ENCODE results near the gene ERCC6L2.

ERCC6L2 gene

DNA sequence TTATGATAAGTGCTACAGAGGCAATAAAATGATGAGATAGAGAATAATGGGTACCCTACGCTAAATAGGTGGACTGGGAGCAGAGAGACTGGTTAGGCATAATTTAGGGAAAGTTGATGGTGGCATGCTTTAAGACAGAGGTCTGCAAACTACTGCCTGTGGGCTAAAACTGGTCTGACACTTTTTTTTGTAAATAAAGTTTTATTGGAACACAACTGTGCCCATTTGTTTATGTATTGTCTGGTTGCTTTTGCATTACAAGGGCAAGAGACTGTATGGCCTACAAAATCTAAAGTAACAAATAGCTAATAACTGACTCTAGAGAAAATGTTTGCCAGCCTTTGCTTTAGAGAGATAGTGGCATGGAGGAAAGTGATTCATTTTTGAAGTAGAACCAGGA, 2.5 kb downstream of the ERCC6L2 start:
- no peak for TF ChIP-seq RARB (CRISPR knock-in tag; IDR thresholded peaks at IDR 0.05)
- TF ChIP-seq, protein P1, sequence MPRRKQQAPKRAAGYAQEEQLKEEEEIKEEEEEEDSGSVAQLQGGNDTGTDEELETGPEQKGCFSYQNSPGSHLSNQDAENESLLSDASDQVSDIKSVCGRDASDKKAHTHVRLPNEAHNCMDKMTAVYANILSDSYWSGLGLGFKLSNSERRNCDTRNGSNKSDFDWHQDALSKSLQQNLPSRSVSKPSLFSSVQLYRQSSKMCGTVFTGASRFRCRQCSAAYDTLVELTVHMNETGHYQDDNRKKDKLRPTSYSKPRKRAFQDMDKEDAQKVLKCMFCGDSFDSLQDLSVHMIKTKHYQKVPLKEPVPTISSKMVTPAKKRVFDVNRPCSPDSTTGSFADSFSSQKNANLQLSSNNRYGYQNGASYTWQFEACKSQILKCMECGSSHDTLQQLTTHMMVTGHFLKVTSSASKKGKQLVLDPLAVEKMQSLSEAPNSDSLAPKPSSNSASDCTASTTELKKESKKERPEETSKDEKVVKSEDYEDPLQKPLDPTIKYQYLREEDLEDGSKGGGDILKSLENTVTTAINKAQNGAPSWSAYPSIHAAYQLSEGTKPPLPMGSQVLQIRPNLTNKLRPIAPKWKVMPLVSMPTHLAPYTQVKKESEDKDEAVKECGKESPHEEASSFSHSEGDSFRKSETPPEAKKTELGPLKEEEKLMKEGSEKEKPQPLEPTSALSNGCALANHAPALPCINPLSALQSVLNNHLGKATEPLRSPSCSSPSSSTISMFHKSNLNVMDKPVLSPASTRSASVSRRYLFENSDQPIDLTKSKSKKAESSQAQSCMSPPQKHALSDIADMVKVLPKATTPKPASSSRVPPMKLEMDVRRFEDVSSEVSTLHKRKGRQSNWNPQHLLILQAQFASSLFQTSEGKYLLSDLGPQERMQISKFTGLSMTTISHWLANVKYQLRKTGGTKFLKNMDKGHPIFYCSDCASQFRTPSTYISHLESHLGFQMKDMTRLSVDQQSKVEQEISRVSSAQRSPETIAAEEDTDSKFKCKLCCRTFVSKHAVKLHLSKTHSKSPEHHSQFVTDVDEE (CRISPR knock-in tag; IDR thresholded peaks at IDR 0.05): no peak
- no peak for TF ChIP-seq ZNF70 (CRISPR knock-in tag; IDR thresholded peaks at IDR 0.05)
- no peak for TF ChIP-seq TOX (CRISPR knock-in tag; IDR thresholded peaks at IDR 0.05; ENCODE audit: borderline replicate concordance)
- no peak for TF ChIP-seq GLIS3 (CRISPR knock-in tag; IDR thresholded peaks at IDR 0.05)
- TF ChIP-seq POU6F1 (CRISPR knock-in tag; IDR thresholded peaks at IDR 0.05; ENCODE audit: borderline replicate concordance, low read depth): no peak
- no peak for ATAC-seq

DNA sequence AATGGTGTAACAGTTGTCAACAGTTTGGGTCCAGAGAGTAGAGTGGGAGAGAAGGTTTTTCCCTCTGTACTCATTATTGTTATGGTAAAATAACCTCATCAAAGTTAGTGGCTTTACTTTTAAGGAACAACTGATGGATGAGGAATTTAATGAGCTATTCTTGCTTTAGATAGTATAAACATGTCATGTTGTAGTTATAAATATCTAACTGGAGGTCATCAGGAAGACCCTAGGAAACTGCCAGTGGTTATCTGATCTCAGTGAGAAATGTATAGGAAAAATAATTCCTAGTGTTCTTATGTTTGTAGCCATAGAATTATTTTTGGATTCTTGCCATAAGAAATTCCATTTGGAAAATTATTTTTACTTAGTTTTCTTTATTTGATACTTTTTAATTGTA, 4.1 kb downstream of the ERCC6L2 start:
- no peak for ATAC-seq
- TF ChIP-seq CSDC2 (CRISPR knock-in tag; IDR thresholded peaks at IDR 0.05) (no peak), ZNF70 (CRISPR knock-in tag; IDR thresholded peaks at IDR 0.05) (no peak), ARNTL (CRISPR knock-in tag; IDR thresholded peaks at IDR 0.05; ENCODE audit: borderline replicate concordance, low read depth) (no peak), ZFP30 (CRISPR knock-in tag; IDR thresholded peaks at IDR 0.05) (no peak), OSR1 (CRISPR knock-in tag; IDR thresholded peaks at IDR 0.05) (no peak), ZFP3 (CRISPR knock-in tag; IDR thresholded peaks at IDR 0.05) (no peak), POU6F1 (CRISPR knock-in tag; IDR thresholded peaks at IDR 0.05; ENCODE audit: borderline replicate concordance, low read depth) (no peak), SNAI2 (CRISPR knock-in tag; IDR thresholded peaks at IDR 0.05) (no peak), TOX (CRISPR knock-in tag; IDR thresholded peaks at IDR 0.05; ENCODE audit: borderline replicate concordance) (no peak), RARB (CRISPR knock-in tag; IDR thresholded peaks at IDR 0.05) (no peak), ZNF8 (CRISPR knock-in tag; IDR thresholded peaks at IDR 0.05) (no peak)

DNA sequence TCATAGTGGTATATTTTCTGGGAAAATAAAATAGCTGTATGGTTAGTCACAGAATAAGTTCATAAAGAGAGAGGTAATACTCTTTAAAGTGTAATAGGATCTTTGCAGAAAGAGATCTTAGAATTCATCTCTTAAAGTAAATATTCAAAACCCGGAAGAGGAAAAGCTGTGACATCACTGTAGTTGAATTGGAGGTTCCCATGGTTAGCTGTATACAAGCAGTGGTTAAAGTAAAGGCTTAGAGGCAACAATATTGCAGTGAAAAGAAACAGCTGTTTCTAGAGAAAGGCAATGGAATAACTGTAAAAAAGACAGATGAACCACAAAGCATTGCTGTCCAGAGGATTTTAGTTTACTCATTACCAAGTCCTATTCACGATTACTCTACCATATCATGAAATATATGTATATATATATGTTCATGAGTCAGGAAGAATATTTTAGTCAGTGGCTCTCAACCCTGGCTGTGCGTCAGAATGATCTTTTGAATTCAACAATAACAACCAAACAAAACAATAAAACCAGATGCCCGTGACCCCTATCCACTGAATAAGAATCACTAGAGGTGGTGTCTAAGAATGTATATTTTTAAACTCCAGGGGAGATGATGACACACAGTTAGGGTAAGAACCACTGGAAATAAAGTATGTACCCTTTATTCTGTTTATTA, 4.7 kb downstream of the ERCC6L2 start:
- TF ChIP-seq, protein P2, sequence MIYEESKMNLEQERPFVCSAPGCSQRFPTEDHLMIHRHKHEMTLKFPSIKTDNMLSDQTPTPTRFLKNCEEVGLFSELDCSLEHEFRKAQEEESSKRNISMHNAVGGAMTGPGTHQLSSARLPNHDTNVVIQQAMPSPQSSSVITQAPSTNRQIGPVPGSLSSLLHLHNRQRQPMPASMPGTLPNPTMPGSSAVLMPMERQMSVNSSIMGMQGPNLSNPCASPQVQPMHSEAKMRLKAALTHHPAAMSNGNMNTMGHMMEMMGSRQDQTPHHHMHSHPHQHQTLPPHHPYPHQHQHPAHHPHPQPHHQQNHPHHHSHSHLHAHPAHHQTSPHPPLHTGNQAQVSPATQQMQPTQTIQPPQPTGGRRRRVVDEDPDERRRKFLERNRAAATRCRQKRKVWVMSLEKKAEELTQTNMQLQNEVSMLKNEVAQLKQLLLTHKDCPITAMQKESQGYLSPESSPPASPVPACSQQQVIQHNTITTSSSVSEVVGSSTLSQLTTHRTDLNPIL (CRISPR knock-in tag; IDR thresholded peaks at IDR 0.05; ENCODE audit: low read depth): no peak
- no peak for ATAC-seq

GRCh38 chr9:95887926-95888497, 12.5 kb downstream of the ERCC6L2 start:
- no peak for ATAC-seq
- no peak for TF ChIP-seq ZFP30 (CRISPR knock-in tag; IDR thresholded peaks at IDR 0.05)
- TF ChIP-seq TOX (CRISPR knock-in tag; IDR thresholded peaks at IDR 0.05; ENCODE audit: borderline replicate concordance): no peak
- no peak for TF ChIP-seq ZNF8 (CRISPR knock-in tag; IDR thresholded peaks at IDR 0.05)
- no peak for TF ChIP-seq POU6F1 (CRISPR knock-in tag; IDR thresholded peaks at IDR 0.05; ENCODE audit: borderline replicate concordance, low read depth)
- TF ChIP-seq, protein P2 (CRISPR knock-in tag; IDR thresholded peaks at IDR 0.05; ENCODE audit: low read depth): no peak
- TF ChIP-seq SNAI2 (CRISPR knock-in tag; IDR thresholded peaks at IDR 0.05): no peak
- TF ChIP-seq, protein P3, sequence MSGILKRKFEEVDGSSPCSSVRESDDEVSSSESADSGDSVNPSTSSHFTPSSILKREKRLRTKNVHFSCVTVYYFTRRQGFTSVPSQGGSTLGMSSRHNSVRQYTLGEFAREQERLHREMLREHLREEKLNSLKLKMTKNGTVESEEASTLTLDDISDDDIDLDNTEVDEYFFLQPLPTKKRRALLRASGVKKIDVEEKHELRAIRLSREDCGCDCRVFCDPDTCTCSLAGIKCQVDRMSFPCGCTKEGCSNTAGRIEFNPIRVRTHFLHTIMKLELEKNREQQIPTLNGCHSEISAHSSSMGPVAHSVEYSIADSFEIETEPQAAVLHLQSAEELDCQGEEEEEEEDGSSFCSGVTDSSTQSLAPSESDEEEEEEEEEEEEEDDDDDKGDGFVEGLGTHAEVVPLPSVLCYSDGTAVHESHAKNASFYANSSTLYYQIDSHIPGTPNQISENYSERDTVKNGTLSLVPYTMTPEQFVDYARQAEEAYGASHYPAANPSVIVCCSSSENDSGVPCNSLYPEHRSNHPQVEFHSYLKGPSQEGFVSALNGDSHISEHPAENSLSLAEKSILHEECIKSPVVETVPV (CRISPR knock-in tag; IDR thresholded peaks at IDR 0.05): no peak
- TF ChIP-seq CSDC2 (CRISPR knock-in tag; IDR thresholded peaks at IDR 0.05): no peak
- TF ChIP-seq PPARA (CRISPR knock-in tag; IDR thresholded peaks at IDR 0.05; ENCODE audit: borderline replicate concordance): no peak
- TF ChIP-seq BACH2 (CRISPR knock-in tag; IDR thresholded peaks at IDR 0.05; ENCODE audit: borderline replicate concordance): no peak
- TF ChIP-seq ZFP3 (CRISPR knock-in tag; IDR thresholded peaks at IDR 0.05): no peak
- no peak for TF ChIP-seq RARB (CRISPR knock-in tag; IDR thresholded peaks at IDR 0.05)
- TF ChIP-seq ZC3H10 (CRISPR knock-in tag; IDR thresholded peaks at IDR 0.05): no peak
- no peak for TF ChIP-seq GLIS3 (CRISPR knock-in tag; IDR thresholded peaks at IDR 0.05)
- no peak for TF ChIP-seq ZNF565 (CRISPR knock-in tag; conservative IDR thresholded peaks at IDR 0.05; ENCODE audit: low read depth)
- TF ChIP-seq TCF4 (CRISPR knock-in tag; IDR thresholded peaks at IDR 0.05; ENCODE audit: borderline replicate concordance): no peak
- TF ChIP-seq ZNF70 (CRISPR knock-in tag; IDR thresholded peaks at IDR 0.05): no peak
- no peak for TF ChIP-seq OSR1 (CRISPR knock-in tag; IDR thresholded peaks at IDR 0.05)
